ENCODE data around the gene MYOF.

MYOF gene

DNA sequence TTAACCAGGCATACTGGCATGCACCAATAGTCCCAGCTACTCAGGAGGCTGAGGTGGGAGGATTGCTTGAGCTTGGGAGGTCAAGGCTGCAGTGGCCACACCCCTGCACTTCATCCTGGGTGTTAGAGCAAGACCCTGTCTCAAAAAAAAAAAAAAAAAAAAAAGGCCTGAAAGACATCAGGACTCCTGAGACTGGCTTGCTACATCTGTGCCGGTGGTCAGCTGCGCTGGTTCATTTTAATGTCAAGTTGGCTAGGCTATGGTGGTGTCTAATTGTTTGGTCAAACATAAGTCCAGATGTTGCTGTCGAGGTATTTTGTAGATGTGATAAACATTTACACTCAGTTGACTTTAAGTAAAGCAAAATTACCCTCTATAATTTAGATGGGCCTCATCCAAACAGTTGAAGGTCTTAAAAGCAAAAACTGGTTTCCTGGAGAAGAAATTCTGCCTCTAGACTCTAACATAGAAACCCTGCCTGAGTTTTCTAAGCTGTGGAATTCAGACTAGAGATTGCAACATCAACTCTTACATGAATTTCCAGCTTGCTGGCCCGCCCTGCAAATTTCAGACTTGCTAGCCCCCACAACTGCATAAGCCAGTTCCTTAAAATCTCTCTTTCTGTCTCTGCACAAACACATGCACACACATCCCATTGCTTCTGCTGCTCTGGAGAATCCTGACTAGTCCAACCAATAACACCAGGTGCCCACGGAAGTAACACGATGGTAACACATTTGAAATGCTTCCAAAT, 18.2 kb downstream of the MYOF start:
- peak overlapping the region; percentile 65 for H3K4me3 ChIP-seq (ENCODE audit: low read length)
- no peaks in the 10 kb centered on the region for H3K9me3 ChIP-seq (ENCODE audit: control insufficient read depth, low read length)
- H3K27me3 ChIP-seq (replicated peaks; ENCODE audit: control insufficient read depth, insufficient read depth, low read length) = no peaks in the 10 kb centered on the region
- peaks cover 6% of the 10 kb centered on the region for H3K36me3 ChIP-seq (ENCODE audit: control insufficient read depth, insufficient read depth, low read length, severe bottlenecking)
- H3K9ac ChIP-seq (ENCODE audit: low read length) = peak overlapping the region; percentile 87
- peaks cover 84% of the 10 kb centered on the region for H3K4me1 ChIP-seq (ENCODE audit: control insufficient read depth, insufficient read depth, low read length)
- DNase-seq (ENCODE audit: low read depth) = peak; percentile 89

- Histone ChIP-seq H3K27me3 (replicated peaks; ENCODE audit: control insufficient read depth, insufficient read depth, low read length) (no peaks in the 10 kb centered on the region), H3K4me1 (ENCODE audit: control insufficient read depth, insufficient read depth, low read length) (peaks cover 84% of the 10 kb centered on the region)
- DNase-seq (ENCODE audit: low read depth) = no peak
Measured at GRCh38 chr10:93462881-93463280, 19.3 kb downstream of the MYOF start.

DNA sequence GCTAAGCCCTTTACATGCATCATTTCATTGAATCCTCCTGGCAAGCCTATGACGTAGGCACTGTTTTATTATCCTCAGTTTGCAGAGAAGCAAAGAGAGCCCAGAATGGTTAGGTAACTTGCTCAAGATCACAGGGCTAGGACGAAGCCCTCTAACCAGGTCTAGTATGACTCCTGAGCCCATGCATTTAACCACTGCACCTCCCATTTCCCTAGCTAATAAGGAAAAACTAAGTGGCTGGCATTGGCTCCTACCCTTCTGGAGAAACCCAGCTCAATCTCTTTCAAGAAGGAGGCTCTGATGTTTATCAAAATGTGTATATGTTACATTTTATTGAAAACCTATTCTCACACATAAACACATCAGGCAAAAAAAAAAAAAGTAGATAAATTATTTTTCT, 19.8 kb downstream of the MYOF start:
- no peak for DNase-seq (ENCODE audit: low read depth)
- Histone ChIP-seq H3K4me1 (ENCODE audit: control insufficient read depth, insufficient read depth, low read length) (peaks cover 84% of the 10 kb centered on the region), H3K4me3 (ENCODE audit: low read length) (no peak overlapping the region)

More at GRCh38 chr10:93462881-93463280, 19.3 kb downstream of the MYOF start:
- H3K9me3 ChIP-seq (ENCODE audit: control insufficient read depth, low read length) = no peaks in the 10 kb centered on the region
- no peak overlapping the region for H3K4me3 ChIP-seq (ENCODE audit: low read length)
- peak overlapping the region; percentile 47 for H3K9ac ChIP-seq (ENCODE audit: low read length)
- peaks cover 5% of the 10 kb centered on the region for H3K36me3 ChIP-seq (ENCODE audit: control insufficient read depth, insufficient read depth, low read length, severe bottlenecking)

GRCh38 chr10:93461807-93462178, 20.3 kb downstream of the MYOF start:
- H3K36me3 ChIP-seq (ENCODE audit: control insufficient read depth, insufficient read depth, low read length, severe bottlenecking) = peaks cover 10% of the 10 kb centered on the region
- peak; percentile 52 for DNase-seq (ENCODE audit: low read depth)
- no peaks in the 10 kb centered on the region for H3K27me3 ChIP-seq (replicated peaks; ENCODE audit: control insufficient read depth, insufficient read depth, low read length)
- H3K9me3 ChIP-seq (ENCODE audit: control insufficient read depth, low read length) = no peaks in the 10 kb centered on the region
- peak overlapping the region; percentile 44 for H3K9ac ChIP-seq (ENCODE audit: low read length)
- peaks cover 89% of the 10 kb centered on the region for H3K4me1 ChIP-seq (ENCODE audit: control insufficient read depth, insufficient read depth, low read length)
- H3K4me3 ChIP-seq (ENCODE audit: low read length) = no peak overlapping the region

More for the DNA sequence above, 19.8 kb downstream of the MYOF start:
- H3K9ac ChIP-seq (ENCODE audit: low read length) = peak overlapping the region; percentile 47
- H3K27me3 ChIP-seq (replicated peaks; ENCODE audit: control insufficient read depth, insufficient read depth, low read length) = no peaks in the 10 kb centered on the region
- peaks cover 4% of the 10 kb centered on the region for H3K36me3 ChIP-seq (ENCODE audit: control insufficient read depth, insufficient read depth, low read length, severe bottlenecking)
- H3K9me3 ChIP-seq (ENCODE audit: control insufficient read depth, low read length) = no peaks in the 10 kb centered on the region

DNA sequence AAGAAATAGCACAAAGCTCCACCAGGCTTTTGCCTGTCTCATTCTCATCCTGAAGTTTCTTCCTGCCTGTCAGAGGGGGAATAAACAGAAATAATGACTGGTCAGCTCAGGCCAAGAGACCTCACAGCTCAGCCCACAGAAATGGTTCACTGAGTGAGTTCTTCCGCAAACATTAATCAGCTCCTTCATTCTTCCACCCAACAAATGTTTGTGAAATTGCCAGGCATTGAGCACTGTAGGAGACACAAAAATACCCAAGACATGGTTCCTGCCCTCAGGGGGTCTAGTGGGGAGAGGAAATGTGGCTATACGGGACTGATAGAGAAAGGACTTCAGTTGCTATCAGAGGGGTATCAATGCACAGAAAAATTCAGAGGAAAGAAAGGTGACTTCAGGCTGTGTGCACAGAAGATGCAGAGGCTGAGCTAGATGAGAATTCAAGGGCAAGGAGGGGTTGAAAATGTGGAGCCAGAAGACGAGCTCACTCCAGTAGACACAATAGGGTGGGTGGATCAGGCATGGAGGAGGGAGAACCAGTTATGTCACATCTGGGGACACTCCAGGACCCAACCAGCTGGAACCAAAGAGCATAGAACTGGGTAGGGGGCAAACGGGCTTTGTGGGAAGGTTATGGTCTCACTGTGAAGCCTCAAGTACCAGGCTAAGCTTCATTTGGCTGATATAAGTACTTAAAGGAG, 20.9 kb downstream of the MYOF start:
- no peaks in the 10 kb centered on the region for H3K9me3 ChIP-seq (ENCODE audit: control insufficient read depth, low read length)
- H3K9ac ChIP-seq (ENCODE audit: low read length) = peak overlapping the region; percentile 44
- no peak for DNase-seq (ENCODE audit: low read depth)
- H3K4me1 ChIP-seq (ENCODE audit: control insufficient read depth, insufficient read depth, low read length) = peaks cover 89% of the 10 kb centered on the region
- H3K4me3 ChIP-seq (ENCODE audit: low read length) = peak overlapping the region; percentile 7
- H3K27me3 ChIP-seq (replicated peaks; ENCODE audit: control insufficient read depth, insufficient read depth, low read length) = no peaks in the 10 kb centered on the region
- H3K36me3 ChIP-seq (ENCODE audit: control insufficient read depth, insufficient read depth, low read length, severe bottlenecking) = peaks cover 15% of the 10 kb centered on the region

- Histone ChIP-seq H3K9me3 (ENCODE audit: control insufficient read depth, low read length) (no peaks in the 10 kb centered on the region), H3K27me3 (replicated peaks; ENCODE audit: control insufficient read depth, insufficient read depth, low read length) (no peaks in the 10 kb centered on the region), H3K36me3 (ENCODE audit: control insufficient read depth, insufficient read depth, low read length, severe bottlenecking) (peaks cover 29% of the 10 kb centered on the region), H3K4me3 (ENCODE audit: low read length) (peak overlapping the region; percentile 49), H3K9ac (ENCODE audit: low read length) (peak overlapping the region; percentile 80), H3K4me1 (ENCODE audit: control insufficient read depth, insufficient read depth, low read length) (peaks cover 75% of the 10 kb centered on the region)
- DNase-seq (ENCODE audit: low read depth) = no peak
Measured at GRCh38 chr10:93459466-93459865, 22.7 kb downstream of the MYOF start.

DNA sequence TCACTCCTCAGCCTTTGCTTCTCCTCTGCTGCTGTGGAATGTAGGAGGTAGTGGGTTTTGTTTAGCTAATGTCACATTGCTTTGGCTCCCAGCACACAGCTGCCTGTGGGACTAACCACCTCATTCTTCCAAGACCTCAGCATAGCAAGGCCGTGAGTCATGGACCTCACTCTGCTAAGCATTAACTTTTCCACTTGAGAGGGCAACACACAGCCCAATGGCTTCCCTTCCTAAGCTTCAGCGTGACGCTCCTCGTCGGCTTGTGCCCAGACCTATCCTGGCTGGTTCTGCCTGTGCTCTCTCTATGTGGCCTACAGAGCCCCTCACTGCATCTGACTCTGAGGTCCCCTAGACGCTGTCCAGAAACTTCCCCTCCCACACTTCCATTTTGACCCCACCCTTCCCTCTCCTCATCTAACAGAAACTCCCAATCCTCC, 23.3 kb downstream of the MYOF start:
- Histone ChIP-seq H3K27me3 (replicated peaks; ENCODE audit: control insufficient read depth, insufficient read depth, low read length) (no peaks in the 10 kb centered on the region), H3K9ac (ENCODE audit: low read length) (peak overlapping the region; percentile 80), H3K4me1 (ENCODE audit: control insufficient read depth, insufficient read depth, low read length) (peaks cover 74% of the 10 kb centered on the region), H3K4me3 (ENCODE audit: low read length) (peak overlapping the region; percentile 49), H3K9me3 (ENCODE audit: control insufficient read depth, low read length) (no peaks in the 10 kb centered on the region), H3K36me3 (ENCODE audit: control insufficient read depth, insufficient read depth, low read length, severe bottlenecking) (peaks cover 35% of the 10 kb centered on the region)
- DNase-seq (ENCODE audit: low read depth) = peak; percentile 98

DNA sequence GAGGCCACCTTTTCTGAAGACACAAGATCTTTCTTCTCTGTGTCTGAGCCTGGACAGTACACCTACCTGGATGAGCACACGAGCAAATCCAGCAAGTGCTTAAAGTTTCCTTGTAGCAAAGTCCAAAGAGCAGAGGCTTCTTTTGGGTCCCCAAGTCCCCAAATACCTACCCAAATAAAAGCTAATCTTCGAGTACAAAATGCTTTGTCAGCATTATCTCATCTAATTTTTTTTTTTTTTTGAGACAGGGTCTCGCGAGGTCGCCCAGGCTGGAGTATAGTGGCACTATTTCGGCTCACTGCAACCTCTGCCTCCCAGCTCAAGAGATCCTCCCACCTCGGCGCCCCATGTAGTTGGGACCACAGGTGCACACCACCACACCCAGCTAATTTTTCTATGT, 24.6 kb downstream of the MYOF start:
- H3K9me3 ChIP-seq (ENCODE audit: control insufficient read depth, low read length) = no peaks in the 10 kb centered on the region
- H3K4me1 ChIP-seq (ENCODE audit: control insufficient read depth, insufficient read depth, low read length) = peaks cover 62% of the 10 kb centered on the region
- peaks cover 40% of the 10 kb centered on the region for H3K36me3 ChIP-seq (ENCODE audit: control insufficient read depth, insufficient read depth, low read length, severe bottlenecking)
- no peaks in the 10 kb centered on the region for H3K27me3 ChIP-seq (replicated peaks; ENCODE audit: control insufficient read depth, insufficient read depth, low read length)
- peak overlapping the region; percentile 80 for H3K9ac ChIP-seq (ENCODE audit: low read length)
- H3K4me3 ChIP-seq (ENCODE audit: low read length) = no peak overlapping the region
- no peak for DNase-seq (ENCODE audit: low read depth)

DNA sequence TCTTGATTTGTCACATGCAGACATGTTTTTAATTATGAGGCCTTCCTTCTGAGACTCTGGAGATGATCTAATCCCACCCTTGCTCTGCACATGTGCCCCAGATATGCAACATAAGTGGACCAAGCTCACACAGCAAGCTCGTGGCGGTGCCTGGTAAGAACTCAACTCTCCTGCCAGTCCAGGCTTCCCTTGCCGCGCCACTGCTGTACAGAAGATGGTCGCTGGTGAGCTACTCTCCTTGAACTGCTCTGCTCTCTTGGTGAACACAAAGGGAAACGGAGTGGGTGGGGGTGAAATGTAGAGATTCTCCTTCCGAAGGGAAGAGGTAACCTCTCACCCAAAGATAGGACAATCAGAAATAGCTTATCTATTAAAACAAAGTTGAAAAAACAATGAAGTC, 25.7 kb downstream of the MYOF start:
- Histone ChIP-seq H3K9ac (ENCODE audit: low read length) (peak overlapping the region; percentile 23), H3K36me3 (ENCODE audit: control insufficient read depth, insufficient read depth, low read length, severe bottlenecking) (peaks cover 47% of the 10 kb centered on the region), H3K27me3 (replicated peaks; ENCODE audit: control insufficient read depth, insufficient read depth, low read length) (no peaks in the 10 kb centered on the region), H3K9me3 (ENCODE audit: control insufficient read depth, low read length) (no peaks in the 10 kb centered on the region), H3K4me1 (ENCODE audit: control insufficient read depth, insufficient read depth, low read length) (peaks cover 56% of the 10 kb centered on the region), H3K4me3 (ENCODE audit: low read length) (no peak overlapping the region)
- DNase-seq (ENCODE audit: low read depth) = no peak

DNA sequence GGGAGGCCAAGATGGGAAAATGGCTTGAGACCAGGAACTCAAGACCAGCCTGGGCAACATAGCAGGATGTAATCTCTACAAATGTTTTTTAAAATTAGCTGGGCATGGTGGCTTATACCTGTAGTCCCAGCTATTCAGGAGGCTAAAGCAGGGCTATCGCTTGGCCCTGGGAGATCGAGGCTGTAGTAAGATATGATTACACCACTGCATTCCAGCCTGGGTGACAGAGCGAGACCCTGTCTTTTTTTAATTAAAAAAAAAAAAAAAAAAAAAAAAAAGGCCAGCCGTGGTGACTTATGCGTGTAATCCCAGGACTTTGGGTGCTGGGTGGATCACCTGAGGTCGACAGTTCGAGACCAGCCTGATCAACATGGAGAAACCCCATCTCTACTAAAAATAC, 27.4 kb downstream of the MYOF start:
- H3K36me3 ChIP-seq (ENCODE audit: control insufficient read depth, insufficient read depth, low read length, severe bottlenecking) = peaks cover 60% of the 10 kb centered on the region
- H3K9me3 ChIP-seq (ENCODE audit: control insufficient read depth, low read length) = no peaks in the 10 kb centered on the region
- H3K4me3 ChIP-seq (ENCODE audit: low read length) = no peak overlapping the region
- peaks cover 41% of the 10 kb centered on the region for H3K4me1 ChIP-seq (ENCODE audit: control insufficient read depth, insufficient read depth, low read length)
- no peaks in the 10 kb centered on the region for H3K27me3 ChIP-seq (replicated peaks; ENCODE audit: control insufficient read depth, insufficient read depth, low read length)
- no peak for DNase-seq (ENCODE audit: low read depth)
- H3K9ac ChIP-seq (ENCODE audit: low read length) = peak overlapping the region; percentile 19

- no peaks in the 10 kb centered on the region for H3K27me3 ChIP-seq (replicated peaks; ENCODE audit: control insufficient read depth, insufficient read depth, low read length)
- peak overlapping the region; percentile 19 for H3K9ac ChIP-seq (ENCODE audit: low read length)
- no peak overlapping the region for H3K4me3 ChIP-seq (ENCODE audit: low read length)
- no peak for DNase-seq (ENCODE audit: low read depth)
- H3K4me1 ChIP-seq (ENCODE audit: control insufficient read depth, insufficient read depth, low read length) = peaks cover 37% of the 10 kb centered on the region
- H3K9me3 ChIP-seq (ENCODE audit: control insufficient read depth, low read length) = no peaks in the 10 kb centered on the region
- H3K36me3 ChIP-seq (ENCODE audit: control insufficient read depth, insufficient read depth, low read length, severe bottlenecking) = peaks cover 66% of the 10 kb centered on the region
Measured at GRCh38 chr10:93454146-93454545, 28.0 kb downstream of the MYOF start.

Data from adipocyte (in vitro differentiated cells).